ENCODE results near the gene RAB11FIP4.

The RAB11FIP4 gene

GRCh38 chr17:31469959-31470358 lies 78.5 kb downstream of the RAB11FIP4 start:
- no peak overlapping the region for H3K4me3 ChIP-seq (ENCODE audit: low read depth, low read length)
- no peak for TF ChIP-seq CTCF (IDR thresholded peaks at IDR 0.05; ENCODE audit: low read depth, low read length, missing control alignments)
- no peak for DNase-seq (ENCODE audit: low read depth)

GRCh38 chr17:31470592-31470991 lies 79.1 kb downstream of the RAB11FIP4 start:
- no peak for DNase-seq (ENCODE audit: low read depth)
- no peak overlapping the region for H3K4me3 ChIP-seq (ENCODE audit: low read depth, low read length)
- no peak for TF ChIP-seq CTCF (IDR thresholded peaks at IDR 0.05; ENCODE audit: low read depth, low read length, missing control alignments)

GRCh38 chr17:31472137-31472536 lies 80.7 kb downstream of the RAB11FIP4 start:
- DNase-seq (ENCODE audit: low read depth) = no peak
- no peak for TF ChIP-seq CTCF (IDR thresholded peaks at IDR 0.05; ENCODE audit: low read depth, low read length, missing control alignments)
- no peak overlapping the region for H3K4me3 ChIP-seq (ENCODE audit: low read depth, low read length)

GRCh38 chr17:31475378-31476162 lies 84.1 kb downstream of the RAB11FIP4 start:
- TF ChIP-seq CTCF (IDR thresholded peaks at IDR 0.05; ENCODE audit: low read depth, low read length, missing control alignments) = no peak
- H3K4me3 ChIP-seq (ENCODE audit: low read depth, low read length) = no peak overlapping the region
- no peak for DNase-seq (ENCODE audit: low read depth)

- H3K4me3 ChIP-seq (ENCODE audit: low read depth, low read length) = no peak overlapping the region
- DNase-seq (ENCODE audit: low read depth) = no peak
- no peak for TF ChIP-seq CTCF (IDR thresholded peaks at IDR 0.05; ENCODE audit: low read depth, low read length, missing control alignments)
Measured at GRCh38 chr17:31476525-31477416, 85.3 kb downstream of the RAB11FIP4 start.

GRCh38 chr17:31477417-31478055 lies 86.1 kb downstream of the RAB11FIP4 start:
- no peak for TF ChIP-seq CTCF (IDR thresholded peaks at IDR 0.05; ENCODE audit: low read depth, low read length, missing control alignments)
- H3K4me3 ChIP-seq (ENCODE audit: low read depth, low read length) = no peak overlapping the region
- DNase-seq (ENCODE audit: low read depth) = no peak
